ENCODE measurements around the gene SH3BP1.

DNA sequence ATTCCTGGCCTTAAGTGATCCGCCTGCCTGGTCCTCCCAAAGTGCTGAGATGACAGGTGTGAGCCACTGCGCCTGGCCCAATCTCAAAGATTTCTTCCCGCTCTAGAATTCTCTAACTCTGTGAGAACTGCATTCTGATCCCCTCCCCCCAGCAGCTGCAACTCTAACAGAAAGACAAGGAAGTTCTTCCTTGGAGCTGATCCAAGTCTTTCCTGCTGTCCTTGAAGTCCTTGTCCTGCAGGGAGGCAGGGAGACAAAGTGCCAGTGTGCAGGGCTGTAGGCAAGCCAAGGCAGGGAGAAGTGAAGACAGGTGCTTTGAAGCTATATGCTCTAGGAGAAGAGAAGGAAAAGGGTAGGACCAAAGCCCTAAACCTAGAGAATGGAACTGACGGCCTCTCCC lies 40.3 kb upstream of the SH3BP1 start:
- TF ChIP-seq GATA2 (IDR thresholded peaks at IDR 0.05; ENCODE audit: low read depth, low read length) (no peak), GATA3 (IDR thresholded peaks at IDR 0.05; ENCODE audit: low read depth, low read length) (no peak)
